Right atrium auricular region (tissue), 2 donors: Measurements from ENCODE around the gene ARFGAP3. TPM values are rescaled to one million over a fixed set of nuclear protein-coding genes. Genes with fewer than 3 reads are reported as not detected.

Source experiments
- DNase-seq: peaks from one replicate; pipeline ENCODE4 v3.0.0-alpha.2; 2019; ENCODE audit warnings: low spot score
- H3K27ac ChIP-seq, 2 donors: fragments of 200-600 bp; sonication (generic); 1 replicate in 1 of 2; 2 replicates in 1 of 2; pipeline ENCODE4 v1.5.1; 2016 to 2019
- H3K27me3 ChIP-seq, 2 donors: fragments of 200-600 bp; sonication (generic); one replicate each; pipeline versions ENCODE4 v1.5.1 to v1.6.0; 2017 to 2019
- H3K36me3 ChIP-seq: fragments of 200-600 bp; sonication (generic); one replicate; pipeline ENCODE4 v1.5.1; 2016
- H3K4me1 ChIP-seq, 2 donors: fragments of 200-600 bp; sonication (generic); one replicate each; pipeline versions ENCODE4 v1.5.1 to v1.6.0; 2017 to 2019
- H3K4me3 ChIP-seq, 2 donors: fragments of 200-600 bp; sonication (generic); 1 replicate in 1 of 2; 2 replicates in 1 of 2; pipeline ENCODE4 v1.5.1; 2017 to 2019; ENCODE audit warnings: mild to moderate bottlenecking in 1 of 2, moderate library complexity in 1 of 2
- H3K9me3 ChIP-seq, 2 donors: fragments of 200-600 bp; sonication (generic); one replicate each; pipeline ENCODE4 v1.5.1; 2019
- CTCF ChIP-seq, 2 donors: fragments of 200-600 bp; sonication (generic); IDR thresholded peaks; one replicate each; pipeline ENCODE4 v1.5.1; 2019; ENCODE audit warnings: antibody characterized with exemption in 2 of 2
- total RNA-seq, 2 donors: library from RNA; depleted of rRNA; stranded (reverse); fragments of >200 nt; gene quantifications; one replicate each; pipeline ENCODE4 v1.1.0, GENCODE V29; 2016

ARFGAP3 gene
- total RNA-seq, 2 donors from 2014 or later, result 27.4 to 29.6 TPM

- Histone ChIP-seq H3K4me1 (peaks cover 0 to 30% of the 10 kb centered on the region in 2 donors), H3K4me3 (no peak overlapping the region), H3K9me3 (no peaks in the 10 kb centered on the region), H3K36me3 (peaks cover 57% of the 10 kb centered on the region), H3K27ac (no peak overlapping the region), H3K27me3 (no peaks in the 10 kb centered on the region)
- no peak for DNase-seq
- no peak for TF ChIP-seq CTCF (IDR thresholded peaks at IDR 0.05)
Measured at GRCh38 chr22:42887523-42888507, 30.7 kb upstream of the ARFGAP3 start.

- TF ChIP-seq CTCF (IDR thresholded peaks at IDR 0.05), result no peak
- no peak for DNase-seq
- Histone ChIP-seq H3K9me3 (no peaks in the 10 kb centered on the region), H3K4me3 (no peak overlapping the region), H3K36me3 (peaks cover 64% of the 10 kb centered on the region), H3K27ac (no peak overlapping the region), H3K27me3 (no peaks in the 10 kb centered on the region), H3K4me1 (peaks cover 0 to 23% of the 10 kb centered on the region in 2 donors)
Measured at GRCh38 chr22:42887120-42887519, 30.0 kb upstream of the ARFGAP3 start.

- no peak for TF ChIP-seq CTCF (IDR thresholded peaks at IDR 0.05)
- DNase-seq, result no peak
- Histone ChIP-seq H3K9me3 (no peaks in the 10 kb centered on the region), H3K4me1 (peaks cover 0 to 12% of the 10 kb centered on the region in 2 donors), H3K27ac (no peak overlapping the region), H3K27me3 (no peaks in the 10 kb centered on the region), H3K36me3 (peaks cover 73% of the 10 kb centered on the region), H3K4me3 (no peak overlapping the region)
Measured at GRCh38 chr22:42885446-42885845, 28.4 kb upstream of the ARFGAP3 start.

- peaks cover 0 to 12% of the 10 kb centered on the region in 2 donors for H3K4me1 ChIP-seq
- no peak for DNase-seq
- no peaks in the 10 kb centered on the region for H3K27me3 ChIP-seq
- no peak overlapping the region for H3K27ac ChIP-seq
- H3K9me3 ChIP-seq, result no peaks in the 10 kb centered on the region
- TF ChIP-seq CTCF (IDR thresholded peaks at IDR 0.05), result no peak
- H3K36me3 ChIP-seq, result peaks cover 74% of the 10 kb centered on the region
- H3K4me3 ChIP-seq, result no peak overlapping the region
Measured at GRCh38 chr22:42884616-42885375, 27.7 kb upstream of the ARFGAP3 start.

- H3K4me1 ChIP-seq, result peaks cover 0 to 12% of the 10 kb centered on the region in 2 donors
- no peak overlapping the region for H3K4me3 ChIP-seq
- no peak overlapping the region for H3K27ac ChIP-seq
Measured at GRCh38 chr22:42883970-42884369, 26.9 kb upstream of the ARFGAP3 start.

More at GRCh38 chr22:42883970-42884369, 26.9 kb upstream of the ARFGAP3 start:
- Histone ChIP-seq H3K36me3 (peaks cover 74% of the 10 kb centered on the region), H3K27me3 (no peaks in the 10 kb centered on the region), H3K9me3 (no peaks in the 10 kb centered on the region)
- DNase-seq, result no peak
- no peak for TF ChIP-seq CTCF (IDR thresholded peaks at IDR 0.05)
